ENCODE measurements around the gene ID3. TPM values are rescaled to one million over a fixed set of nuclear protein-coding genes. Genes with fewer than 3 reads are reported as not detected.

Gene ID3
- total RNA-seq, 2 donors from 2014 or later, result 145 to 357 TPM

- no peaks in the 10 kb centered on the region for H3K27me3 ChIP-seq
- H3K36me3 ChIP-seq, result no peaks in the 10 kb centered on the region
- H3K4me3 ChIP-seq, result no peak overlapping the region
- DNase-seq (ENCODE audit: low spot score), result no peak
- no peaks in the 10 kb centered on the region for H3K9me3 ChIP-seq
- TF ChIP-seq CTCF (IDR thresholded peaks at IDR 0.05), result no peak
- peaks cover 0 to 36% of the 10 kb centered on the region in 2 donors for H3K4me1 ChIP-seq
- no peak overlapping the region for H3K27ac ChIP-seq
Measured at GRCh38 chr1:23529146-23530086, 29.9 kb downstream of the ID3 start.

GRCh38 chr1:23528250-23528978 lies 30.9 kb downstream of the ID3 start:
- no peak for TF ChIP-seq CTCF (IDR thresholded peaks at IDR 0.05)
- Histone ChIP-seq H3K4me1 (peaks cover 0 to 36% of the 10 kb centered on the region in 2 donors), H3K36me3 (no peaks in the 10 kb centered on the region), H3K27me3 (no peaks in the 10 kb centered on the region), H3K4me3 (no peak overlapping the region), H3K9me3 (no peaks in the 10 kb centered on the region), H3K27ac (no peak overlapping the region)
- peak; percentile 87 for DNase-seq (ENCODE audit: low spot score)

- Histone ChIP-seq H3K27me3 (no peaks in the 10 kb centered on the region), H3K9me3 (no peaks in the 10 kb centered on the region), H3K36me3 (no peaks in the 10 kb centered on the region), H3K4me3 (no peak overlapping the region), H3K4me1 (peaks cover 0 to 36% of the 10 kb centered on the region in 2 donors), H3K27ac (no peak overlapping the region)
- no peak for TF ChIP-seq CTCF (IDR thresholded peaks at IDR 0.05)
- no peak for DNase-seq (ENCODE audit: low spot score)
Measured at GRCh38 chr1:23527900-23528249, 31.4 kb downstream of the ID3 start.

- peaks cover 0 to 36% of the 10 kb centered on the region in 2 donors for H3K4me1 ChIP-seq
- no peaks in the 10 kb centered on the region for H3K9me3 ChIP-seq
- TF ChIP-seq CTCF (IDR thresholded peaks at IDR 0.05), result no peak
- DNase-seq (ENCODE audit: low spot score), result no peak
- H3K4me3 ChIP-seq, result no peak overlapping the region
- H3K27me3 ChIP-seq, result no peaks in the 10 kb centered on the region
- no peak overlapping the region for H3K27ac ChIP-seq
- H3K36me3 ChIP-seq, result no peaks in the 10 kb centered on the region
Measured at GRCh38 chr1:23527366-23527765, 31.9 kb downstream of the ID3 start.

GRCh38 chr1:23526329-23527041 lies 32.8 kb downstream of the ID3 start:
- DNase-seq (ENCODE audit: low spot score), result no peak
- Histone ChIP-seq H3K36me3 (no peaks in the 10 kb centered on the region), H3K27me3 (no peaks in the 10 kb centered on the region), H3K4me1 (peaks cover 0 to 31% of the 10 kb centered on the region in 2 donors), H3K9me3 (no peaks in the 10 kb centered on the region), H3K4me3 (no peak overlapping the region), H3K27ac (no peak overlapping the region)
- TF ChIP-seq CTCF (IDR thresholded peaks at IDR 0.05), result no peak

All from right atrium auricular region (tissue), 2 donors.